OCI-LY3 (cell line): ENCODE measurements around the gene PIK3R2.

Experiments used
- EZH2phosphoT487 ChIP-seq: fragments of 200-600 bp; shearing (Covaris generic); IDR thresholded peaks from 2 replicates; pipeline ENCODE4 v1.6.1; 2018; ENCODE audit warnings: antibody characterized with exemption, mixed run types, low read depth
- TF ChIP-seq, protein P1 (sequence below): fragments of 200-600, 300-600 bp; sonication (generic); IDR thresholded peaks from 2 replicates; pipeline ENCODE4 v1.5.1; 2014; ENCODE audit warnings: antibody characterized with exemption, low read length, low read depth

DNA sequence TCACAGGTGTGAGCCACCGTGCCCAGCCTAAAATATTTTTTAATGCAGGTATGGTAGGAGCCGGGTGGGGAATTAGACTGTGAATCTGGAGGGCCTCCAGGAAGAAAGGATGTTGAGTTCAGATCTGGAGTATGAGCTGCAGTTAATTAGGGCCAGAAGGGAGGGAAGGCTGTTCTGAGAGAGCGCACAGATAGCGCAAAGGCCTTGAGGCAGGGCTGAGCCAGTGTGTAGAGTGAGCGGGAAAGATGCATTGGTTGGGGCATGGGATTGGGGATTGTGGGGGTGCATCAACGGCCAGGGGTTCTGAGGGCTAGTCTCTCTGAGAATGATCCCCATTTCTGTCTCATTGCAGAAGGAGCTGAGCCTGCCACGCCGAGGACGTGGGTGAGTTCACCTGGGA is 45.7 kb upstream of the PIK3R2 start:
- TF ChIP-seq, protein P1, sequence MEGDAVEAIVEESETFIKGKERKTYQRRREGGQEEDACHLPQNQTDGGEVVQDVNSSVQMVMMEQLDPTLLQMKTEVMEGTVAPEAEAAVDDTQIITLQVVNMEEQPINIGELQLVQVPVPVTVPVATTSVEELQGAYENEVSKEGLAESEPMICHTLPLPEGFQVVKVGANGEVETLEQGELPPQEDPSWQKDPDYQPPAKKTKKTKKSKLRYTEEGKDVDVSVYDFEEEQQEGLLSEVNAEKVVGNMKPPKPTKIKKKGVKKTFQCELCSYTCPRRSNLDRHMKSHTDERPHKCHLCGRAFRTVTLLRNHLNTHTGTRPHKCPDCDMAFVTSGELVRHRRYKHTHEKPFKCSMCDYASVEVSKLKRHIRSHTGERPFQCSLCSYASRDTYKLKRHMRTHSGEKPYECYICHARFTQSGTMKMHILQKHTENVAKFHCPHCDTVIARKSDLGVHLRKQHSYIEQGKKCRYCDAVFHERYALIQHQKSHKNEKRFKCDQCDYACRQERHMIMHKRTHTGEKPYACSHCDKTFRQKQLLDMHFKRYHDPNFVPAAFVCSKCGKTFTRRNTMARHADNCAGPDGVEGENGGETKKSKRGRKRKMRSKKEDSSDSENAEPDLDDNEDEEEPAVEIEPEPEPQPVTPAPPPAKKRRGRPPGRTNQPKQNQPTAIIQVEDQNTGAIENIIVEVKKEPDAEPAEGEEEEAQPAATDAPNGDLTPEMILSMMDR: no peak
- TF ChIP-seq EZH2phosphoT487: no peak
